GM21786 (cell line): Measurements from ENCODE around the gene KRT81.
"Not testable (repeated sequence)": the region's sequence is repeated elsewhere in the genome, so short reads cannot be mapped to it uniquely, and the experiment has no call there.

Experiments
- ATAC-seq: cut with Tn5 transposase; IDR thresholded peaks from one replicate; pipeline ENCODE4 v1.9.1; 2021; ENCODE audit not compliant: unreplicated experiment

Gene KRT81

GRCh38 chr12:52278575-52279421 is 12.5 kb downstream of the KRT81 start:
- peak; percentile 79 for ATAC-seq

- ATAC-seq = no peak
Measured at GRCh38 chr12:52277486-52278245, 13.7 kb downstream of the KRT81 start.

GRCh38 chr12:52275686-52276085 is 15.6 kb downstream of the KRT81 start:
- no peak for ATAC-seq

- ATAC-seq = no peak
Measured at GRCh38 chr12:52274521-52275120, 16.7 kb downstream of the KRT81 start, which contains the start of gene KRT86. Gene KRT86 (plus strand): TSS chr12:52274645. CDS start chr12:52301917, 27,272 bp downstream.

- no peak for ATAC-seq
Measured at GRCh38 chr12:52271158-52271557, 20.2 kb downstream of the KRT81 start.

GRCh38 chr12:52270541-52271070 is 20.7 kb downstream of the KRT81 start:
- ATAC-seq = no peak

- ATAC-seq = no peak
Measured at GRCh38 chr12:52268212-52268611, 23.1 kb downstream of the KRT81 start.

- ATAC-seq = no peak
Measured at GRCh38 chr12:52267699-52268098, 23.6 kb downstream of the KRT81 start.

- ATAC-seq = no peak
Measured at GRCh38 chr12:52267266-52267665, 24.1 kb downstream of the KRT81 start.

- no peak for ATAC-seq
Measured at GRCh38 chr12:52266514-52266913, 24.8 kb downstream of the KRT81 start.

GRCh38 chr12:52264435-52264825 is 26.9 kb downstream of the KRT81 start:
- no peak for ATAC-seq

- no peak for ATAC-seq
Measured at GRCh38 chr12:52263761-52264434, 27.4 kb downstream of the KRT81 start.

- no peak for ATAC-seq
Measured at GRCh38 chr12:52262286-52262685, 29.0 kb downstream of the KRT81 start.

GRCh38 chr12:52261208-52261484 is 30.2 kb downstream of the KRT81 start:
- no peak for ATAC-seq

GRCh38 chr12:52260361-52261207 is 30.8 kb downstream of the KRT81 start:
- ATAC-seq = no peak

- ATAC-seq = no peak
Measured at GRCh38 chr12:52259657-52260243, 31.6 kb downstream of the KRT81 start.

- no peak for ATAC-seq
Measured at GRCh38 chr12:52258335-52258901, 32.9 kb downstream of the KRT81 start.

- ATAC-seq = not testable (repeated sequence)
Measured at GRCh38 chr12:52257922-52258321, 33.4 kb downstream of the KRT81 start.

GRCh38 chr12:52257074-52257551 is 34.2 kb downstream of the KRT81 start:
- no peak for ATAC-seq
